Superior temporal gyrus (tissue), 1 donor: ENCODE results near the gene EDN3.

ENCODE experiments used
- DNase-seq: peaks from one replicate; pipeline ENCODE4 v3.0.0-alpha.2; 2016; ENCODE audit errors: extremely low spot score

Gene EDN3, protein sequence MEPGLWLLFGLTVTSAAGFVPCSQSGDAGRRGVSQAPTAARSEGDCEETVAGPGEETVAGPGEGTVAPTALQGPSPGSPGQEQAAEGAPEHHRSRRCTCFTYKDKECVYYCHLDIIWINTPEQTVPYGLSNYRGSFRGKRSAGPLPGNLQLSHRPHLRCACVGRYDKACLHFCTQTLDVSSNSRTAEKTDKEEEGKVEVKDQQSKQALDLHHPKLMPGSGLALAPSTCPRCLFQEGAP

DNA sequence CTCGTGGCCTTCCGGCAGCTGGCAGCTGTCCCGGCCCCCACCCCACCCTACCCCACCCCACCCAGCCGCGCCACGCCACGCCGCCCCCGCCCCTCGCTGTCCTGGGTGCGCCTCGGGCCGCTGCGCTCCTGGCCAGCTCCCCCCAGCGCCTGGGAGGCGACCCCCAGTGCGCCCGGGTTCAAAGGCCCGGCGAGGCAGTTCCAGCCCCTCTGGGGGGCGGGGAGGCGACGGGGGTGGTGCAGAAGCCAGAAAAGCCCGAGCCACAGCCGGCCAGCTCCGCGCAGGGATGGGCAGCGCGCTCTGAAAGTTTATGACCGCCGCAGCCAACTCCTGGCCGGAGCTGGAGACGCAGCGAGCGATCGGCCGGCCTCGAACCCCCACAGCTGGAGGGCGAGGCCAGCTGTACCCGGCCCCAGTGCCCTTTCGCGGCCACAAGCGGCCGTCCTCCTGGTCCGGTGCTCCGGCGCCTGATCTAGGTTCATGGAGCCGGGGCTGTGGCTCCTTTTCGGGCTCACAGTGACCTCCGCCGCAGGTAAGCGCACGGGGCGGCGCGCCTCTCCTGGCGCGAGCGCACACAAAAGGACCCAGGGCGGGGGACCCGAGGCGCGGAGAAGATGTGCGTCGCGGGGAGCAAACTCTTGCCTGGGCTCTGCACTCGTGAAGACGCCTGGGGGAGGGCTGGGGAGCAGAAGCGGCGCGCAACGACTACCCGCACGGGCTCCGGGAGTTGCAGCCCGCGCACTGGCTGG lies at the start of gene EDN3:
TSS of gene EDN3 (plus strand) at position 279 of the 749 bp plus-strand sequence. CDS start at position 481, 202 bp downstream.
- no peak for DNase-seq

DNA sequence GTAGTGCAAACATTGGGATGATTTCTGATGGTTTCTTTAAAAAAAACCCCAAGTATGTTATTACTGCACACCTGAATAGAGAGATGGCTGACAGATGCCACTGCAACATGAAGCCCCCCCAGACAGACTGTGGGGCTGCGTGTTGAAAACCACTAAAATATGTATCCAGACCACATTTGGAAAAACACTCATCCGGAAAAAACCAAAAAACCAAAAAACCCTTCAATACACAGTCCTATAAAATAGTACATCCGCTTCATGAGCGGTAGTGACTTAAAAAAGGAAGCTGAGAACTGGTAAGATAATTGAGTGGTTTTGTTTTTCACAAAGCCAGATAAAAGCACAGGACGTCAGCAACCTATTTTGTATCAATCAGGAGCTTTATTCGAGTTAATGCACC lies 47.1 kb upstream of the EDN3 start:
- no peak for DNase-seq

DNA sequence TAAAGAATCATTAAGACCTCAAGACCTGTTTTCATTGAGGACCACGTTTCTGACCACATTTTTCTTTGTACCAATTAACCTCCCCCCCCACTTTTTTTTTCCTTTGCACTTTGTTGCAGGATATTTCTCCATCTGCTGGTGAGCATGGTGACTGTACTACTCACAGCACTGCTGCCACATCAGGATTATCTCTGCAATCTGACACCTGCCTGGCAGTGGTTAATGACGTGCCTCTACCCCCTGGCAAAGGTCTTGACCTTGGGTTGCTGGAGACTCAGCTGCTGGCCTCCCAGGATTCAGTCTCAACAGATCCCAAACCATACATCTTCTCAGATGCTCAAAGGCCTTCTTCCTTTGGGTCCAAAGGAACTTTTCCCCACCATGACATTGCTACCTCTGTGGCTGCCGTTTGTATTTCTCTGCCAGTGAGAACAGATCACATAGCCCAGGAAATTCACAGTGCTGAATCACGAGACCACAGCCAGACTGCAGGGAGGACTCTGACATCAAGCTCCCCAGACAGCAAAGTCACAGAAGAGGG lies 46.6 kb upstream of the EDN3 start:
- DNase-seq, result no peak

DNA sequence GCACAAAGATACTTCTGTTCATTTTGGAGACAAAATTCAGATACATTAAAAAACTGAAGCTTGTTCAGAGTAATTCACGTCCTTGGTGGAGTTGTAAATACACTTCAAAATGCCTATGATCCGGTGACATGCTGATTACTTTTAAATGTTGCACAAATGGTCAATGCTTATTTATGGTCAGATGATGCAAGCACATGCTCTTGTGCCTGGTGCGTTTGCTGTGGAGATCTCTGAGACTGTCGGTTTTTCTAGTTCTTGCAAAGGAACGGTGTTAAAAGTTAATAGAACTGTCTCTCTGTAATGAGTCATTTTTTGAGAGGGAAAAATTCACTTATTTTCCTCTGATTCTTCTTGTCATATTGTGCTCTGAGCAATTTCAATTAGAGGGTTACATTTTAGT lies 45.2 kb upstream of the EDN3 start:
- no peak for DNase-seq

DNA sequence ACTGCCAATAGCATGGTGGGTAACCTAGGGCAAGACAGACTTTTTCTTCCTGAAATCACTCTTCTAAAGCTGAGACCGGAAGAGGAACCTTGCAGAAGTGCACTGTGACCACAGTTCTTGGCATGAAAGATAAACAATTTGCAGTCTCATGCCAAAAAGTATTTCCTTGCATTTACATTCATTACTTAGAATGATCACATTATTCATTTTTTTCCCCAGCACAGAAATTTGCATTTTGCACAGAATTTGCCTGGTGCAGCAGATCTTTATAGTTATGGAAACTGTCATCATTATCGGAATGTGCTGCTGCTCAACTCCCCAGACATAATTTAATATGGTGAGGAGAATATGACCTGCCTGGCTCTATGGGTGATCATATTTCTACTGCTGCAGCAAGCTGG lies 42.2 kb upstream of the EDN3 start:
- DNase-seq, result no peak

DNA sequence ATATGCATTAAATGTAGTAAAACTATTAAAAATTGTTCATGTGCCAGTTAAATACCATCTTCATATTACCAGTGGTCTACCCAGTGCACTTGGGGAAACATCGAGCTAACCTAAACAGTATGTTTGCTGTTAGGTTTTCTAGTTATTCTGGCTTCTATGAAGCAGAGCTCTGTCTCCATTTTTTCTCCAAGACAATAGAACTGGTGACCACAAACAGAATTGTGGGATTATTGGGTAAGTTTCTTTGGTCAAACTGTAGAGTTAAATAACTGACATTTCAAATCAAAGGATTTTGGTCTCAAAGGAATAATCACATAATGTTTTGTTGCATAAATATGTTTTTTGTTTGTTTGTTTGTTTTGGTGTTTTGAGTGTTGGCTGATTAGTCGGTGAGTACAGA lies 40.5 kb upstream of the EDN3 start:
- no peak for DNase-seq

DNA sequence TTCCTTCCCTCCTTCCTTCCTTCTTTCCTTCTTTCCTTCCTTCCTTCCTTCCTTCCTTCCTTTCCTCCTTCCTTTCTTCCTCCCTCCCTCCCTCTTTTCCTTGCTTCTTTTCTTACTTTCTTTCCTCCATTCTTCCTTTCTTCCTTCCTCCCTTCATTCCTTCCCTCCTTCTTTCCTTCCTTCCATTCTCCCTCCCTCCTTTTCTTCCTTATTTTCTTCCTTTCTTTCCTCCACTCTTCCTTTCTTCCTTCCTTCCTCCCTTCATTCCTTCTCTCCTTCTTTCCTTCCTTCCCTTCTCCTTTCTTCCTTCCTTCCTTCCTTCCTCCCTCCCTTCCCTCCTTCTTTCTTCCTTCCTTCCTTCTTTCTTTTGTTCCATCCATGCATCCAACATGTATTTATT lies 35.1 kb upstream of the EDN3 start:
- DNase-seq, result no peak

DNA sequence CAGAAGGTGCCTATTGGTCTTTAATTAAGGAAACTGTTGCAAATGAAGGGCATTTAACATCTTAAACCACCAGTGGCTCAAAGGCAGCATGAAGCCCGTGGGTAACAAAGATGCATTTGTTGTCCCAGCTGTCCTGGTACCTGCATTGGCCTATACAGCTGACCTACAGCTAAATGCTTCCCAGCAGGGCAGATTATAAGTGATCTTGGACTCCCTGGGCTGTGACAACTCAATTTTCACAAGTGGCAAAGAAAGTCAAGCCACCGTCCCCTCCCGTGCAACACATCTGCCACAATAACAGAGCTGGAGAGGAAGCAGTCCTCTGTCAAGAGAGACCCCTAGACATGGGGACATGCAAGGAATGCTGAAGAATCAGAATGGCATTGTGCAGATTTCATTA lies 31.5 kb upstream of the EDN3 start:
- no peak for DNase-seq

GRCh38 chr20:59269411-59270025 lies 30.9 kb upstream of the EDN3 start:
- no peak for DNase-seq

DNA sequence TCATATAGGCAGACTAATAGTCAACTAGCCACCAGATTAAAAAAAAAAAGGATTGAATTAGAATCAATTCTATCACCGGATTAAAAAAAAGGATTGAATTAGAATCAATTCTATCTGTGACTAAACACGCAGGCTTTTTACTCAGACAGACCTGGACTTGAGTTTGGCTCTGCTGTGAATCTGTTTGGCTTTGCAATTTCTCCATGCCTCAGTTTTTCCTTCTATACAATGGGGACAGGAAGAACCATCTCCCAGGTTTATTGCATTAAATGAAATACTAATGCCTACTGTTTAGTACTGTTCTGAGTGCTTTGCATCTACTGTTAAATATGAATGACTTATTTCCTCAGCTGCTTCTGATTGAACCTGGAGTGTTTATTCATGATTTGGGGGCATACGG lies 30.0 kb upstream of the EDN3 start:
- no peak for DNase-seq

- no peak for DNase-seq
Observed at GRCh38 chr20:59273739-59274357, 26.6 kb upstream of the EDN3 start.

GRCh38 chr20:59276938-59277337 lies 23.5 kb upstream of the EDN3 start:
- DNase-seq, result no peak

DNA sequence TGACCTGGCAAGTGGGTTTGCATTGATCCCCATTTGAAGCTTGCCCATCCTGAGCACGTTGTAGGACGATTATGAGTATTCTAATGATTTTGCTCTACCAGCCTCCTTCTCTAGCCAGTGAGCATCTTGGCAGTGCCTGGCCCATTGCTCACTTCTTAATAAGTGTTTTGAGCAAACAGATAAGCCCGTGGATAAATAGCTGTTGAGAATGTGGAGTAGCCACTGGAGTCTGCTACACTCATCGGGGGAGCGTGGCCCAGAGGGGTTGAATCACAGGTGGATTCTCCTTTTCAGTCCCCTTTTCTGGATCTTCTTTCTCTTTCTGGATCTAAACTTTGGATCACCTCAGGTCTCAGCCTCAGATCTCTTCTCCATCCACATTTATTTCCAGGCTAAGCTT lies 15.9 kb upstream of the EDN3 start:
- no peak for DNase-seq

DNA sequence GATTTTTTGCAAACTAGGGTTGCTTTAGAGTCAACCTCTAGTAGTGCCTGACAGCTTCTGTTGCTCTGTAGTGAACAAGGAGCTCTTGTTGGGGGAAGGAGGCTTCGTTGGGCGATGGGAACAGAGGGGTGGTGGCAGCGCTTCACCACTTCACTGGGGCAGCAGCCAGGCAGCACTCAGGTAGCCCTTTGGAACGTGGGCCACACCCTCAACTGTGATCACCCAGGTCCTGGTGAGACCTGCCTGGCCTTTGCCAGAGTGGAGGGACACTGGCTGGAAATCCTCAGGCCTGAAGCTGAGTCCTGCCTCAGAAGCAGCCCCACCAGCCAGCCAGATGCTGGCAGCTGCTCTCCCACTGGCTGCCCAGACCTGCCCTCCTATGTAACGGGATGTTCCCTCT lies 10.4 kb upstream of the EDN3 start:
- DNase-seq, result no peak

DNA sequence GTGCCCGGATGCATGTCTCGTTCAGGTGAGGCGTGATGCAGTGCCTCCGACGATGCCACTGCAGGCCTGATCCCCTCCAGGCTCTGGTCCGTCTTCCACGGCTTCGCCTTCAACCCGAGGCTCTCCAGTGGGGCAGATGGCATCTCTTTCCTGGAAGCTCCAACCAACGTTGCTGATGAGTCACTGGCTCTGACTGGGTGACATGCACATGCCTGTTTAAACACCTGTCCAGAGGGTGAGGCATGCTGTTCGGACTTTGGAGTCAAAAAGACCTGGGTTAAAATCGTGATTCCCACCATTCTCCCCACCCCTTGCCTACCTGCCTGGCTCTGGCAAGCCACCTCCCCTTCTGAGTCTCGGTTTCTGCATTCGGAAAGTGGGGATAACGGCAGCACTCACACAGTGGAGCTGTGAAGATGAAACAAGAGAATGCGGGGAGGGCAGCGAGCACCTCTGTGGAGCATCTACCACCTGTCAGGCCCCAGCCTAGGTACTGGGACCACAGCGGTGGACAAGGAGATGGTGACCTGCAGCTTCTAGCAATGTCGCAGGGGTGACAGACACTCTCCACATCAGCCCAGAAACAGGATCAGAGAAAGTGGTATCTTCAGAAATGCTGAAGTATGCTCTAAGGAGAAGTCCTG lies 8.5 kb upstream of the EDN3 start:
- no peak for DNase-seq

DNA sequence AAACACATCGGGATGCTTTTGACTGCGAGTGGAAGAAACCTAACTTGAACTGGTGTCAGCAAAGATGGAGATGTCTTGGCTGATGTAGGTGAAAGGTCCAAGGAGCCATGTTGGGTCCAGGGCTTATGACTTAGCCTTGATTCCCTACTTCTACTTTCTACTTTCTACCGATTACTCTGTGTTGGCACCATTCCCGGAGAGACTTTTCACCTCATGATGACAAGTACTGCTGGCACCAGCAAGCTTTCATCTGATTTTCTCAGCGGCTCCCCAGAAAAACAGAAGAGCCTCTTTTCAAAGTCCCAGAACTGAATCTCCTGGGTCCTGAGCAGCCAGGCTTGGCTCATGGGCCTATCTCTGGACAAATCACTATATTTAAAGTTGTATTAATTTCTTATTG lies 4.9 kb upstream of the EDN3 start:
- no peak for DNase-seq

- DNase-seq, result no peak
Observed at GRCh38 chr20:59297686-59298085, 2.7 kb upstream of the EDN3 start.

DNA sequence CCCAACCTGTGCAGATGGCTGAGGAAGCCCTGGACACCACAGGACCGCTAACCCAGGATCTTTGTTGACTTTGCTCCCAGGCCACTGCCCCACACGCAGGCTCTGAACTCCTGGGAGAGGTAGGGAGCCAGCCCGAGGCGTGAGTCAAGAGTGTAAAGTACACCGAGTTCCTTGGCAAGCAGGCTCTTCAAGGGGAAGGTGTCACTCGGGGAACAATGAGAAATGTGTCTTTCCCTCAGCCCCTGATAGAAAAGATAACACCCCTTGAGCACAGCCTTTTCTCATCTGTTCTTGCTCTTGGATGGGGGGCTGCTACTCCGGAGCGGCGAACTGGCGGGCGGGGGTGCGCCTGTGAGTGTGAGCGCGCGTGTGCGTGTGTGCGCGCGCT lies 472 bp upstream of the EDN3 start:
- DNase-seq, result no peak

- DNase-seq, result no peak
Observed at GRCh38 chr20:59301343-59302007, 1.1 kb downstream of the EDN3 start.

DNA sequence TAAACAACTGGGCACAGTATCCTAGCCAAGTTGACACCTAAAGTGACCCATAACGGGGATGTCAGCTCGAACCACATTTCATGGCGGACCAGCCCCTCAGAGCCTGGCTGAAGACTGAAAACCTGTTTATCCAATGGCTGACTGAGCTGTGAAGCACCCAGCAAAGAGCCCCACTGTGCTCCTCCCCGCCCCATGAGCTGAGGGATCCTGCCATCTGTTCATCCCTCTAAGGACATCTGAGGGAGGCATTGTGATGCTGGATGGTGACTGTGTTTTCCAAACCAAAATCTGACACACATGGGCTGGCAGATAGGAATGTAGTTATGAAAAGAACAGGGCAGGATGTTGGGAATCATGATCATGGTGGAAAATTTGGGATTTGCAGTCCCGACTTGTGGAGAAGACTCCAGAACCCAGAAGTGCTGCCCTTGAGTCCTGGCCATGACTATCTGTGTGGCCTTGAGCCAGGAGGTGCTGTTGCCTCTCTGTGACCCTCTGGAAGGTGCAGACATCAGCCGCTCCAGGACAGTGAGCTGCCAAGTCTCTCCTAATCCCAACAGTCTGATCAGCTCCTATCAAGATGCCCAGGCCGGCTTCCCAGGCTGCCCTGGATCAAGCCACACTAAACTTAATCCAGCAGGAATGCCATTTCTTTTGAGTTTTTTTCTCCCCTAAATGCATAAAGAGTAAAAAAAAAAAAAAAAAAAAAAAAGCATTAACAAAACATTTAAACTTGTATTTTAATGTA lies 5.7 kb downstream of the EDN3 start:
- DNase-seq, result peak; percentile 11

- no peak for DNase-seq
Observed at GRCh38 chr20:59307270-59307669, 6.9 kb downstream of the EDN3 start.
